Astrocyte of the spinal cord (primary cell): ENCODE measurements around the gene NOX4.
"Not testable (repeated sequence)": the region's sequence is repeated elsewhere in the genome, so short reads cannot be mapped to it uniquely, and the experiment has no call there.

Experiments used
- DNase-seq: peaks from one replicate; pipeline ENCODE4 v3.0.0; 2011; ENCODE audit warnings: low read depth, low spot score
- H3K4me3 ChIP-seq: 2 replicates; pipeline ENCODE4 v1.5.1; 2011; ENCODE audit warnings: low read depth, mild to moderate bottlenecking, low read length, moderate library complexity
- CTCF ChIP-seq: IDR thresholded peaks from 2 replicates; pipeline ENCODE4 v1.5.1; 2012; ENCODE audit warnings: low read depth, mild to moderate bottlenecking, low read length, inconsistent platforms
- in situ Hi-C: cut with HindIII; loops from 2 replicates; pipeline ENCODE4 v1.10.0; 2017; ENCODE audit warnings: low sequenced_read_pairs

The NOX4 gene

GRCh38 chr11:89433278-89433677 lies 57.9 kb downstream of the NOX4 start:
- TF ChIP-seq CTCF: no peak
- no peak overlapping the region for H3K4me3 ChIP-seq
- no peak for DNase-seq
- in situ Hi-C loops: no loop called here

GRCh38 chr11:89432182-89432581 lies 59.0 kb downstream of the NOX4 start:
- DNase-seq, in situ Hi-C loops: not testable (repeated sequence)

GRCh38 chr11:89426501-89426900 lies 64.7 kb downstream of the NOX4 start:
- DNase-seq, in situ Hi-C loops, H3K4me3 ChIP-seq: not testable (repeated sequence)

More at GRCh38 chr11:89432182-89432581, 59.0 kb downstream of the NOX4 start:
- not testable (repeated sequence) for H3K4me3 ChIP-seq

- in situ Hi-C loops: no loop called here
- no peak for DNase-seq
- TF ChIP-seq CTCF: no peak
- no peak overlapping the region for H3K4me3 ChIP-seq
Measured at GRCh38 chr11:89421718-89422117, 69.5 kb downstream of the NOX4 start.

GRCh38 chr11:89420981-89421380 lies 70.2 kb downstream of the NOX4 start:
- DNase-seq: no peak
- no peak overlapping the region for H3K4me3 ChIP-seq
- TF ChIP-seq CTCF: no peak
- in situ Hi-C loops: no loop called here

- TF ChIP-seq CTCF: no peak
Measured at GRCh38 chr11:89416961-89417360, 74.2 kb downstream of the NOX4 start.

GRCh38 chr11:89411112-89411511 lies 80.1 kb downstream of the NOX4 start:
- in situ Hi-C loops, DNase-seq, H3K4me3 ChIP-seq: not testable (repeated sequence)

More at GRCh38 chr11:89416961-89417360, 74.2 kb downstream of the NOX4 start:
- in situ Hi-C loops: no loop called here
- no peak for DNase-seq
- H3K4me3 ChIP-seq: no peak overlapping the region

GRCh38 chr11:89410666-89411065 lies 80.5 kb downstream of the NOX4 start:
- in situ Hi-C loops, DNase-seq, H3K4me3 ChIP-seq: not testable (repeated sequence)

- DNase-seq, H3K4me3 ChIP-seq, in situ Hi-C loops: not testable (repeated sequence)
Measured at GRCh38 chr11:89408441-89408840, 82.7 kb downstream of the NOX4 start.
